ENCODE data around the gene SND1.

Gene SND1

DNA sequence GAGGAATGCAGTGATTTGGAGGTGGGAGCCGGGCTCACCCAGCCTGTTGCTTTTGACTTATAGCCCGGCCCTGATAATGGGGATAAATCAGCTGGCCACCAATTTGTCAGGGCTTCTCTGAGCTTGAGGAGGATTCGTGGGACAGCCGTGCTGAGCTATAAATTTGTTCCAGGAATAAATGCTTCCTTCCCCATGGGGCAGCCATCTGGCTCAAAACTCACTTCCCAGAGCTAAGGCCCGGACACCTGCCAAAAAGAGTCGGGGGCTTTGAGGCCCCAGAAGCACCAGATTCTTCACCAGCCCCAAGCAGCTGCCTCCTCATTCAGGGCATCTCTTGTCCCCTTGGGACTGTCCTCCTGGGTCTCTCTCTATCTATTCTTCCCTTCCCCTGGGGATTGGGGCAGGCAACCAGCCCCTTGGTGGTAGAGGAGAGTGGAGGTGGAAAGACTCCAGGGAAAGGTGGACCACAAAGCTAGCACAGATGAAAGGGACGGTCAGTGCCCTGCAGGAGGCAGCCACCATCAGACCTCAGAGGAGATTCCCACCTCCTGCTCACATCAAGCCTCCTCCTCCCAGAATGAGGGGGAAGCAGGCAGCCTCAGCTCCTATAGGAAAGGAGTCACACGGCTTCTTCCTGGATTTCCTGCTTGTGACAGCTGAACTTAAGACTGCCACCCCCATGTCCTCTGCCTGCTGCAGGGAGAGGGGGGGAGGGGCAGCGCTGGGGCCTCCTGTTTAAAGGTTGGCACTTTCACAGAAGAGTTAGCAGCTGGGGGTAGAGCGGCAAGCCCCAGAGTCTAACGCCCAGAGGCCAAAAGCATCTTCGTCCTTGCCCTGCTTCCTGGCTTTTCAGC is 423.5 kb downstream of the SND1 start:
- H3K36me3 ChIP-seq (ENCODE audit: low read depth), result no peaks in the 10 kb centered on the region; the same call in none of the 2 replicates
- no peaks in the 10 kb centered on the region for H3K4me1 ChIP-seq (ENCODE audit: insufficient read depth, poor library complexity, severe bottlenecking)
- no peaks in the 10 kb centered on the region for H3K27me3 ChIP-seq (ENCODE audit: insufficient read depth, poor library complexity, severe bottlenecking)
- no peak overlapping the region for H3K27ac ChIP-seq (ENCODE audit: poor library complexity, severe bottlenecking)
- H3K4me3 ChIP-seq (ENCODE audit: severe bottlenecking), result no peak overlapping the region
- no peak for ATAC-seq (ENCODE audit: low read depth)
- no peaks in the 10 kb centered on the region for H3K9me3 ChIP-seq (ENCODE audit: severe bottlenecking)
- TF ChIP-seq, protein P1, sequence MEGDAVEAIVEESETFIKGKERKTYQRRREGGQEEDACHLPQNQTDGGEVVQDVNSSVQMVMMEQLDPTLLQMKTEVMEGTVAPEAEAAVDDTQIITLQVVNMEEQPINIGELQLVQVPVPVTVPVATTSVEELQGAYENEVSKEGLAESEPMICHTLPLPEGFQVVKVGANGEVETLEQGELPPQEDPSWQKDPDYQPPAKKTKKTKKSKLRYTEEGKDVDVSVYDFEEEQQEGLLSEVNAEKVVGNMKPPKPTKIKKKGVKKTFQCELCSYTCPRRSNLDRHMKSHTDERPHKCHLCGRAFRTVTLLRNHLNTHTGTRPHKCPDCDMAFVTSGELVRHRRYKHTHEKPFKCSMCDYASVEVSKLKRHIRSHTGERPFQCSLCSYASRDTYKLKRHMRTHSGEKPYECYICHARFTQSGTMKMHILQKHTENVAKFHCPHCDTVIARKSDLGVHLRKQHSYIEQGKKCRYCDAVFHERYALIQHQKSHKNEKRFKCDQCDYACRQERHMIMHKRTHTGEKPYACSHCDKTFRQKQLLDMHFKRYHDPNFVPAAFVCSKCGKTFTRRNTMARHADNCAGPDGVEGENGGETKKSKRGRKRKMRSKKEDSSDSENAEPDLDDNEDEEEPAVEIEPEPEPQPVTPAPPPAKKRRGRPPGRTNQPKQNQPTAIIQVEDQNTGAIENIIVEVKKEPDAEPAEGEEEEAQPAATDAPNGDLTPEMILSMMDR (IDR thresholded peaks at IDR 0.05; ENCODE audit: poor library complexity, severe bottlenecking), result no peak
- no peak for DNase-seq (ENCODE audit: low spot score)

DNA sequence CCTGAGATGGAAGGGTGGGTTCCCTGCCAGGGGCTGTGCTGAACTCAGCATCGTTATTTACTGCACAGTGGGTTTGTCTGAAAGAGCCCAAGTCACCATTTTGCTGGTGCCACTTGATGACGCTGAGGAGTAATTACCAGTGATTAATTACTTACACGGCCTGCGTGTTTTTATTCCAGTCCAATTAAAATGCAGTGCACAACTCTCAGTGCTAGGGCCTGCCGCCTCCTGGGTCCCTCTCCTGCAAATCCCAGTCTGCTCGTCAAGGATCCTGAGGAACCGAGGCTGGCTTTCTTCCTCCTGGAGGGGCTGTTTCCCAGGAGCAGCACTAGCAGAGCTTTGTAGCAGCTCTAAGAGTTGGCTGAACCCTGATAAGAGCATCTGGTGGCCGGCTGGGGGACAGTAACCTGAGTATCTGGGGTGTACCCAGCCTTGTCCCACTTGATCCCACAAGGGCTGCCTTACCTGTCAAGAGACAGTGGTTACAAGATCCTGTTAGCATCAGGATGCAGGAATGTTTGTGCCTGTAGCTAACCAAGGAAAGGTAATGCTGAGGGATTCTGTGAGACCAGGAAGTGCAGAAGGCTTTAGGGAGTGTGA is 424.3 kb downstream of the SND1 start:
- H3K36me3 ChIP-seq (ENCODE audit: low read depth), result no peaks in the 10 kb centered on the region; the same call in none of the 2 replicates
- no peak for DNase-seq (ENCODE audit: low spot score)
- H3K27ac ChIP-seq (ENCODE audit: poor library complexity, severe bottlenecking), result no peak overlapping the region

DNA sequence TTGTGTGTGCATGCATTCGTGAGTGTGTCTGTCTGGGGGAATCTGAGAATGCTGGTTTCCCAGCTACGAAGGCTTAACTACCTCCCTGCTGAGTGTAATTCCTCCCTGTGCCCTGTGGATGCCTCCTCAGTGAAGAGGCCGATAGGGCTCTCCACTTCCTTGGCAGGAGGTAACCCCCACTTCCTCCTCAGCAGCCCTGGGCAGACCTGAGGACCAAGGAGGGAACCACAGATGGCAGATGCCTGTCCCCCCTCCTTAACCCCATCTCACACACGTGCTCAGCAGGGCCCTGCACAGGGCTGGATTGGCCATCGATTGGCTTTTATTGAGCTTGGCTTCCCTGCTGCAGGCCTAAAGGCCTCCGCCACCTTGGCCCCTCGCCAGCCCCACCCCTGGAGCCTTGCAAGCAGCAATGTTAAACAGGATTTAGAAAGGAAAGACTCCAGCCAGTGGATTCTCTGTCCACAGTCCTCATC is 424.8 kb downstream of the SND1 start:
- TF ChIP-seq, protein P1 (IDR thresholded peaks at IDR 0.05; ENCODE audit: poor library complexity, severe bottlenecking), result no peak
- DNase-seq (ENCODE audit: low spot score) (no peak), ATAC-seq (ENCODE audit: low read depth) (no peak)
- Histone ChIP-seq H3K36me3 (ENCODE audit: low read depth) (peaks cover 3% of the 10 kb centered on the region), H3K4me1 (ENCODE audit: insufficient read depth, poor library complexity, severe bottlenecking) (no peaks in the 10 kb centered on the region), H3K27me3 (ENCODE audit: insufficient read depth, poor library complexity, severe bottlenecking) (no peaks in the 10 kb centered on the region), H3K27ac (ENCODE audit: poor library complexity, severe bottlenecking) (no peak overlapping the region), H3K4me3 (ENCODE audit: severe bottlenecking) (no peak overlapping the region), H3K9me3 (ENCODE audit: severe bottlenecking) (no peaks in the 10 kb centered on the region)

More for the DNA sequence above, 424.3 kb downstream of the SND1 start:
- TF ChIP-seq, protein P1 (IDR thresholded peaks at IDR 0.05; ENCODE audit: poor library complexity, severe bottlenecking), result no peak
- Histone ChIP-seq H3K4me1 (ENCODE audit: insufficient read depth, poor library complexity, severe bottlenecking) (no peaks in the 10 kb centered on the region), H3K9me3 (ENCODE audit: severe bottlenecking) (no peaks in the 10 kb centered on the region), H3K27me3 (ENCODE audit: insufficient read depth, poor library complexity, severe bottlenecking) (no peaks in the 10 kb centered on the region), H3K4me3 (ENCODE audit: severe bottlenecking) (no peak overlapping the region)
- ATAC-seq (ENCODE audit: low read depth), result no peak

DNA sequence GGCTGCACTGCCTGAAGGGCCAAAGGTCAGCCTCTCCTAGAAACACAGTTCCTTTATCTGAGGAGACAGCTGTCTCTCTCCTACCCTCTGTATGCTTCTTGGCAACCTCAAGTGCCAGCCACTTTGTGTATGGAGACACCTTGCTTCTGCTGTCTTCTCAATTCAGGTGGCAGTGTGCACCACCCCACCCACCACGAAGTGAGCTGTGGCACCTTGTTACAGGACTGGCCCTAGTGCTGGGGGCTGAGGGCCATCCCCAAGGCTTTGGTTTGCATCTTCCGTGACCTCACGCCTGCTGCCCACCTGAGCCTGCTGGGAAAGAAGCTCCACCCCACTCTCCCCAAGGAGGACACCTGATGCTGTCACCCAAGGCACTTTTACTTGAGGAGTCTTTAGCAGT is 426.3 kb downstream of the SND1 start:
- TF ChIP-seq, protein P1 (IDR thresholded peaks at IDR 0.05; ENCODE audit: poor library complexity, severe bottlenecking), result no peak
- Histone ChIP-seq H3K27me3 (ENCODE audit: insufficient read depth, poor library complexity, severe bottlenecking) (no peaks in the 10 kb centered on the region), H3K36me3 (ENCODE audit: low read depth) (peaks cover 3% of the 10 kb centered on the region), H3K4me1 (ENCODE audit: insufficient read depth, poor library complexity, severe bottlenecking) (no peaks in the 10 kb centered on the region), H3K4me3 (ENCODE audit: severe bottlenecking) (no peak overlapping the region), H3K27ac (ENCODE audit: poor library complexity, severe bottlenecking) (no peak overlapping the region), H3K9me3 (ENCODE audit: severe bottlenecking) (no peaks in the 10 kb centered on the region)
- no peak for DNase-seq (ENCODE audit: low spot score)
- ATAC-seq (ENCODE audit: low read depth), result no peak
